ENCODE measurements around the gene ABCB7. TPM values are rescaled to one million over a fixed set of nuclear protein-coding genes. Genes with fewer than 3 reads are reported as not detected.

ABCB7 gene
- total RNA-seq, 4 donors from 2014 or later = 47.1 to 91.2 (median 54.6) TPM

DNA sequence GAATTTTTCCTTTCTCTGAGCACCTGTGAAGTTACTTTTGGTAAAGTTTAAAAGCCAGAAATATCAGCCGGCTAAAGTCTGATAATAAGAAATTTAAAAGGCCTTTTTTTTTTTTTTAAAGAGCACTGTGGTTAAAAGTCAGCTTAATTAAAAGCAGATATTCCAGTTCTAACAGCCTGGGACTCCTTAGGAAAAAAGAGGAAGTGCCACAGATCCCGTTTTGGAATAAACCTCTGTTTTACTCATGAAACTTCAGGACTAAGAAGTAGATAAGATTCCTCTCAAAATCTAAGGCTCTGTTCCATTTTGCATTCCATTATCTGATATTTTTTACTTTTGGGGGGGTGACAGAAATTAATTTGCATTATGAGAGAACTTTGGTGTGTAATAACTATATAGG is 37.8 kb downstream of the ABCB7 start:
- no peak for TF ChIP-seq POLR2A (IDR thresholded peaks at IDR 0.05)
- TF ChIP-seq, protein P1, sequence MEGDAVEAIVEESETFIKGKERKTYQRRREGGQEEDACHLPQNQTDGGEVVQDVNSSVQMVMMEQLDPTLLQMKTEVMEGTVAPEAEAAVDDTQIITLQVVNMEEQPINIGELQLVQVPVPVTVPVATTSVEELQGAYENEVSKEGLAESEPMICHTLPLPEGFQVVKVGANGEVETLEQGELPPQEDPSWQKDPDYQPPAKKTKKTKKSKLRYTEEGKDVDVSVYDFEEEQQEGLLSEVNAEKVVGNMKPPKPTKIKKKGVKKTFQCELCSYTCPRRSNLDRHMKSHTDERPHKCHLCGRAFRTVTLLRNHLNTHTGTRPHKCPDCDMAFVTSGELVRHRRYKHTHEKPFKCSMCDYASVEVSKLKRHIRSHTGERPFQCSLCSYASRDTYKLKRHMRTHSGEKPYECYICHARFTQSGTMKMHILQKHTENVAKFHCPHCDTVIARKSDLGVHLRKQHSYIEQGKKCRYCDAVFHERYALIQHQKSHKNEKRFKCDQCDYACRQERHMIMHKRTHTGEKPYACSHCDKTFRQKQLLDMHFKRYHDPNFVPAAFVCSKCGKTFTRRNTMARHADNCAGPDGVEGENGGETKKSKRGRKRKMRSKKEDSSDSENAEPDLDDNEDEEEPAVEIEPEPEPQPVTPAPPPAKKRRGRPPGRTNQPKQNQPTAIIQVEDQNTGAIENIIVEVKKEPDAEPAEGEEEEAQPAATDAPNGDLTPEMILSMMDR (IDR thresholded peaks at IDR 0.05 in 4 of 5, conservative IDR thresholded peaks at IDR 0.05 in 1 of 5) = no peak
- Histone ChIP-seq H3K9me3 (no peaks in the 10 kb centered on the region), H3K27ac (no peak overlapping the region), H3K4me3 (no peak overlapping the region), H3K4me1 (no peaks in the 10 kb centered on the region), H3K36me3 (no peaks in the 10 kb centered on the region), H3K27me3 (no peaks in the 10 kb centered on the region)
- in situ Hi-C loops (cut with MboI; ENCODE audit: low sequenced_read_pairs in 4 of 4) (no loop called here), intact Hi-C loops (cut with DNase I; ENCODE audit: low total_unique reads) (no loop called here)
- no peak for ATAC-seq
- DNase-seq = no peak

DNA sequence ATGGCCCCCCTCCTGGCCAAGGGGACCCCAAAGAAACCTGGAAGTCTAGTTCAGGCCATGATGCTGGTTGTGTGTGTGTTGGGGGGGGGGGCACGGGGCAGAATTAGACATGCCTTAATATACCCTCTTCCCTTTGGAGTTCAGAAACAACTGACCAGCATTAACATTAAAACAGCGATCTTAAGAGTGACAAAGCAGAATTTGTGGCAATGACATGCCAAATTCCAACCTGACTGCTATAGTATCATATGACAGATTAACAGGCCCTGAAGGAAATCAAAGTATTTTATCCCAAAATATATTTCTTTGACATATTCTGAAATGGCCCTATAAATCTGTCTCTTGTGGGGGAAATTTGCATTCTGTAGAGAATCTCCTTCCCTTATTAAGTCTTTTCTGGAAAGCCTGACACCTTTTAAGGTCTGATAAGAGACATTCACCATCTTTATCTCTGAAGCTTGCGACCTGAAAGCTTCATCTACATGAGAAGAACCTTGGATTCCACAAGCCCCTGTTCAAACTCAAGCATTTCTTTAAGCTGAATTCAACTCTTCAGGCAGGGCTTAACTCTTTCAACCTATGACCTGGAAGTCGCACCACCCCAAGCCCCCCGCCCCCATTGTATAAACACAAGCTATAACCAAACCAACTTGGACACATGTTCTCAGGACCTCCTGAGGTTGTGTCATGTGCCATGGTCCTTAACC is 40.2 kb downstream of the ABCB7 start:
- TF ChIP-seq POLR2A (IDR thresholded peaks at IDR 0.05) = no peak
- TF ChIP-seq, protein P1 (IDR thresholded peaks at IDR 0.05 in 4 of 5, conservative IDR thresholded peaks at IDR 0.05 in 1 of 5) = no peak
- H3K4me3 ChIP-seq = no peak overlapping the region
- no peaks in the 10 kb centered on the region for H3K4me1 ChIP-seq
- no peaks in the 10 kb centered on the region for H3K9me3 ChIP-seq
- no peaks in the 10 kb centered on the region for H3K36me3 ChIP-seq
- no peak for ATAC-seq
- no peak for DNase-seq
- in situ Hi-C loops (cut with MboI; ENCODE audit: low sequenced_read_pairs in 4 of 4) = no loop called here
- intact Hi-C loops (cut with DNase I; ENCODE audit: low total_unique reads) = no loop called here
- peak overlapping the region in 1 of 4 donors; percentile 23 for H3K27ac ChIP-seq
- H3K27me3 ChIP-seq = no peaks in the 10 kb centered on the region

DNA sequence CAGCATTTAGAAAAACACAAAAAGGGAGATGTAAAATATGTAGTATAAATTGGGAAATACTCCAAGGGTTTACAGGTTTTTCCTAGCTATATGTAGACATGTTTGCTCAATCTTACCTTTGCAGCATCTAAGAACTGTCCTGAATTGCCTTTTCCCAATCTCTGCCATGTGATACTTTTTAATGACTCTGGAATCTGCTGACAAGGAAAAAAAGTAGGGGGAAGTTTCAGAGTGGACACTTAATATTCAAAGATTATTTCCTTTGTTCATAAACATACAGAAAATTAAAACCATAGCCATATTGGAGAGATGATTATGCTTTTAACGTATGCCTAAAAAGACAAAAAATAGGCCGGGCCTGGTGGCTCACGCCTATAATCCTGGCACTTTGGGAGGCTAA is 41.4 kb downstream of the ABCB7 start:
- Histone ChIP-seq H3K9me3 (no peaks in the 10 kb centered on the region), H3K27ac (no peak overlapping the region), H3K36me3 (no peaks in the 10 kb centered on the region), H3K4me3 (no peak overlapping the region), H3K27me3 (no peaks in the 10 kb centered on the region), H3K4me1 (no peaks in the 10 kb centered on the region)
- in situ Hi-C loops (cut with MboI; ENCODE audit: low sequenced_read_pairs in 4 of 4) (no loop called here), intact Hi-C loops (cut with DNase I; ENCODE audit: low total_unique reads) (no loop called here)
- ATAC-seq (no peak), DNase-seq (no peak)
- no peak for TF ChIP-seq POLR2A (IDR thresholded peaks at IDR 0.05)
- TF ChIP-seq, protein P1 (IDR thresholded peaks at IDR 0.05 in 4 of 5, conservative IDR thresholded peaks at IDR 0.05 in 1 of 5) = no peak

DNA sequence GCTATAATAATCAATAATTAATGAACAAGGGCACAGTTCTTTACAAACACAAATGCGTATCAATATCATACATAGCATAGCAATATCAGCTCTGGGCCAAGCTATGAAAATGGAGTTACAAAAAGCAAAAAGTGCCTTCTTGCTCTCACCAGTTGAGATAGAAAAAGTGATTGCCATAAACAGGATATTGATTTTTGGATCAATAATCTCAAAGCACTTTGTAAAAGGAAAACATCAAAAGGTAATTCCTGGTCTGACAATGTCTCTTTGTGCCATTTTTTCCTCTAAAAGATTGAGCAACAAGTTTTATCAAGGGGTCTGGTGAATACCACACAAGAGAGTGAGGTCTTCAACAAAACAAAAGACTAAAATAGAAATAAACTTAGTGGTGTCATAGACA is 42.4 kb downstream of the ABCB7 start:
- TF ChIP-seq, protein P1 (IDR thresholded peaks at IDR 0.05 in 4 of 5, conservative IDR thresholded peaks at IDR 0.05 in 1 of 5) = no peak
- TF ChIP-seq POLR2A (IDR thresholded peaks at IDR 0.05) = no peak
- Histone ChIP-seq H3K9me3 (no peaks in the 10 kb centered on the region), H3K36me3 (no peaks in the 10 kb centered on the region), H3K4me3 (no peak overlapping the region), H3K4me1 (no peaks in the 10 kb centered on the region), H3K27me3 (no peaks in the 10 kb centered on the region), H3K27ac (no peak overlapping the region)
- intact Hi-C loops (cut with DNase I; ENCODE audit: low total_unique reads) (no loop called here), in situ Hi-C loops (cut with MboI; ENCODE audit: low sequenced_read_pairs in 4 of 4) (no loop called here)
- ATAC-seq (no peak), DNase-seq (no peak)
